Stimulated activated CD4-positive, alpha-beta T cell treated with anti-CD3 and anti-CD28 coated beads, Interleukin-15, amount 100 ng/mL, for 24 hours (primary cell): Measurements from ENCODE around the gene GAB3.
A peak's percentile ranks its signal among the peaks of the same experiment; 100 is the strongest.

Experiments used
- DNase-seq: peaks from one replicate; pipeline ENCODE4 v3.0.0-alpha.2; 2020

Gene GAB3, protein sequence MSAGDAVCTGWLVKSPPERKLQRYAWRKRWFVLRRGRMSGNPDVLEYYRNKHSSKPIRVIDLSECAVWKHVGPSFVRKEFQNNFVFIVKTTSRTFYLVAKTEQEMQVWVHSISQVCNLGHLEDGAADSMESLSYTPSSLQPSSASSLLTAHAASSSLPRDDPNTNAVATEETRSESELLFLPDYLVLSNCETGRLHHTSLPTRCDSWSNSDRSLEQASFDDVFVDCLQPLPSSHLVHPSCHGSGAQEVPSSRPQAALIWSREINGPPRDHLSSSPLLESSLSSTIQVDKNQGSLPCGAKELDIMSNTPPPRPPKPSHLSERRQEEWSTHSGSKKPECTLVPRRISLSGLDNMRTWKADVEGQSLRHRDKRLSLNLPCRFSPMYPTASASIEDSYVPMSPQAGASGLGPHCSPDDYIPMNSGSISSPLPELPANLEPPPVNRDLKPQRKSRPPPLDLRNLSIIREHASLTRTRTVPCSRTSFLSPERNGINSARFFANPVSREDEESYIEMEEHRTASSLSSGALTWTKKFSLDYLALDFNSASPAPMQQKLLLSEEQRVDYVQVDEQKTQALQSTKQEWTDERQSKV

GRCh38 chrX:154750301-154751202 is at the start of gene GAB3:
Gene GAB3 (minus strand): TSS chrX:154751077. CDS start chrX:154751025, 52 bp downstream.
- DNase-seq = peak; percentile 53

GRCh38 chrX:154799556-154800348 is 48.9 kb upstream of the GAB3 start:
- no peak for DNase-seq

GRCh38 chrX:154797006-154797405 is 46.1 kb upstream of the GAB3 start:
- no peak for DNase-seq

DNA sequence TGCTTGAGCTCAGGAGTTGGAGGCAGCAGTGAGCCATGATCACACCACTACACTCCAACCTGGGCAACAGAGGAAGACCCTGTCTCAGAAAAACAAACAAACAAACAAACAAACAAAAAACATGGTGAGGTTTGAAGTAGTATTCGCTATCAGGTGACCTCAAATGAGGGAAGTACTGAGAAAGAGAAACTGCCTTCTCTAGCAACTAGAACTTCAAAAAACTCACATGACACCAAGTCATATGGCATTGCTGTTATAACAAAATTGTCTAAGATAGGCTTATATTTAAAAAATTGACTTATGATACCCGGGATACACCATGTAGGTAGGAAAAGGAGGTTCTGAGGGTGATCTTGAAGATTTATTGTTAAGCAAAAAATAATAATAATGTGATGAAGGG is 44.1 kb upstream of the GAB3 start:
- no peak for DNase-seq

- DNase-seq = no peak
Measured at GRCh38 chrX:154793084-154793795, 42.4 kb upstream of the GAB3 start.

DNA sequence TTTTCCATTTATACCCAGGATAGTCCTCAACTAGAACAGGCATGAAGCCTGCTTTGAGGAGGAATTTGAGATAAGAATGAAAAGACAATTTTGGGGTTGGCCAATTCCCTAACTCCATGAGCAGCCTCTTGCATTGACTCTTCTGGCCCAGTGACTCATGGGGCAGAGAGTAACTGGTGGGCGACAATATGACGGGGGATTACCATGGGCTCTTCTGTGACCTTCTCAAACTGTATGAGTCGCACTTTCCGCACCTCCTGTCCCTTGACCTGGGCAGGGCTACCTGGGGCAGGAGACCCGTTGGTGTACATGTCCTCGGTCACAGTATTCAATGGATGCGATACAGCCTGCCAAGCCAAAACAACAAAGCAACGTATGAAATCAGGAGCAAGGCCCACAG is 41.1 kb upstream of the GAB3 start:
- no peak for DNase-seq

- no peak for DNase-seq
Measured at GRCh38 chrX:154791467-154791866, 40.6 kb upstream of the GAB3 start.

- DNase-seq = no peak
Measured at GRCh38 chrX:154785716-154786115, 34.8 kb upstream of the GAB3 start.

DNA sequence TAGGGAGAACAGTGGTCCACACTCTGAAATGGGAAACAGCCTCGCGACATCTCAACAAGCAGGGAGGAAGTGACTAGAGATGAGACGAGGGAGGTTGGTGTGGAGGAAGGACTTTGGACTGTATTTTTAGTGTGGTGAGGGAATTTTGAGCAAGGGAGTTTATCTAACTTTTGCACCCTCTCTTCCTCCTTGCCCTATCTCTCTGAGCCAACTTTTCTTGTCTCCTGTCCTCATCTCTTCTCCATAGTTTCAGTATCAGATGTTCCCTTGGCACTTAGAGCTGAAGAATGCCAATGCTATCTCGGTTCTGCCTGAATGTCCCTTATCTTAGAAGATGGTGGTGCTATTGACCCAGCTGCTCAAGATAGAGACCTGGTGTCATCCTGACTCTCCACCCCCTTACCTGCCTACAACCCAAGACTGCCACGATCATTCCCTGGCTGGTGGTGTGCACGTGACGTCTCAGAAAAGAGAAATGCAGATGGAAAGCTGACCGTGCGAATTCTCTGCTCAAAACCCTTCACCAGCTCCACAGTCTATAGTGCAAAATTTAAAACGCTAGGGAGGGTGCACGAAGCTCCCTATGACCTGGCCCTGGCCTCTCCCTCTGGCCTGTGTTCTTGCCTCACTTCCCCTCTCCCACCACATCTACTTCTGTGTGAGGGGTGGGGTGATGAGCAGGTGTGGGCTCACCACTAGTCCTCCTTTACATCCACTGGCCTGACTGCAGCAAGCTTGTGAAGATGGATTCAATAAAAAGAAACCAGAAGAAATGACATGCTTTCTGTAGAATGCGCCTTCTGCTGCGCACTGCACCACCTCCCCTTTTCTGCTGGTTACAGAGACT is 33.5 kb upstream of the GAB3 start:
- no peak for DNase-seq

- DNase-seq = no peak
Measured at GRCh38 chrX:154780968-154781367, 30.1 kb upstream of the GAB3 start.

DNA sequence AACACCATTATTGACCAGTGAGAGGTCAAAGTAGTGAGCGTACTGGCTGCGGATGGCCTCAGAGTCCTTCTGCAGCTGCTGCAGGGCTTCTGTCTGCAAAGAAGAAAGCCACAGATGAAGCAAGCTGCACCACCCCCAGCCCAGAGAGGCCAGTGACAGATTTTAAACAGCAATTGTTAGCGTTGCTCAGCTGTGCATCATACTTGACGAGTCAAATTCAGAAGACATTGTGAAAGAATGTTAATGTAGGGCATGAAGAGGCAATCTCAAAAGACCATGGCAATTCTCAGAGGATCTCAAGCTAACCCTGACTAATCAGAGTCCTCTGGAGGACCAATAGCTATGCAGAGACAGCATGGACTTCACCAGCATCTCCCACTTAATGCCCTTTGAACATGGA is 28.4 kb upstream of the GAB3 start:
- DNase-seq = no peak

- DNase-seq = no peak
Measured at GRCh38 chrX:154776753-154777152, 25.9 kb upstream of the GAB3 start.

DNA sequence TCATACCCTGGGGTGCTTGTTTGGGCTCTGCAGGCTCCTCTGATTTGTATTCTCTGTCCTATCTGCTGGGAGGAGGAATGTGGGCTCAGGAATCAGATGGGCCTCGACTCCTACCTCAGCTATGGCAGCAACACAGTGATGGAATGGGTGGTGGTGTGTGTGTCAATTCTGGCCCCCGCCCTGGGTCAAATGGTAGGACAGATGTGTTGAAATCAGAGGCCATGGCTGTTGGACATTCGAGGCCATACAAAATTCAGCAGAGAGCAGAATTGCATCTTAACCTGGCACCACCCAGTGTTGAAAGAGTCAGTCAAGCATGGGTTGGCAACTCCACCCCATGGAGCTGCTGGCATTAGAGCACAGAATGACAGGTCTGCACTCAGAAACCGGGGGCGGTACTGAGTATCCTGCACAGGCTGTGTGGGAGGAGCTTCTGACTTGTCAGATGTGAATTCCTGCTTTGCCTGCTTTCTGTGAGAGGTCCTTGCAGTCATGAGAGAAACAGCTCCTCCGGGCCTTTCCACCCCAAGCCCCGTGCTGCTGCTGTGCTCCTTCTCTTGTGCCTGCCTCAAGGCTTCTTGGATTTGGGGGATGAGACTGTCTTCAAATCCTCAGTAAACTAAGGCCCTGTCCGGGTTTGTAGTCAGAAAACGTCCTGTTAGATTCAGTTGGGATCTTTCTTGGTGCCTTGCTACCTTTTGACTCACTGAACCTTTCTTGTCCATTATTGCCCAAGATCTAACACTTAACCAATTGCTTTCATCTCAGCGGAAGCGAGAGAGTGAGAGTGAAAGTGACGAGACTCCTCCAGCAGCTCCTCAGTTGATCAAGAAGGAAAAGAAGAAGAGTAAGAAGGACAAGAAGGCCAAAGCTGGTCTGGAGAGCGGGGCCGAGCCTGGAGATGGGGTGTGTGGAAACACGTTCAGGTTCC is 24.8 kb upstream of the GAB3 start:
- DNase-seq = peak; percentile 51

GRCh38 chrX:154774622-154775021 is 23.7 kb upstream of the GAB3 start:
- DNase-seq = no peak

- DNase-seq = peak; percentile 97
Measured at GRCh38 chrX:154762537-154763296, 11.8 kb upstream of the GAB3 start, which contains the start of gene DKC1. Gene DKC1 (plus strand): TSS chrX:154762864. CDS start chrX:154762966, 102 bp downstream.

DNA sequence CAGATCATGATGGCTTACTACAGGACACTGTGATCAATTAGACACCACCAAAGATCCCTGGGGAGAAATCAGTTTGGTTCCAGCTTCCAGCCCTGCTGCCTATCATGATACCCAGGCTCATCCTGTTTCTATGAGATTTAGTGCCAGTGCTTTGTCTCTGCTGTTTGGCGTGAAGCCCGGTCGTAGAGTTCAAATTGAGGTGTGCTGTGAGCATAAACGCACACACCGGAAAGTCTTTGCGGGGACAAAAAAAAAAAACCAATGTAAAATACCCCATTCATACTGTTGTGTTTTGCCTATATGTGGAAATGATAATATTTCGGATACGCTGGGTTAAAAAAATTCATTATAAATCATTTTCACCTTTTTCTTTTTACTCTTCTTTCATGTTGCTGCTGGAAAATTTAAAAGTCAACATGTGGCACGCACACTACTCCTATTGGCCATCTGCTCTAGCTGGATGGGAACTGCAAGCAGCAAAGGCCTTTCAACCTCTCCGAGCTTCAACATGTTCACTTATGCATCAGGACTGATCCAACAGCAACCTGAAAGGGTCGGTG is 11.2 kb upstream of the GAB3 start:
- DNase-seq = no peak

DNA sequence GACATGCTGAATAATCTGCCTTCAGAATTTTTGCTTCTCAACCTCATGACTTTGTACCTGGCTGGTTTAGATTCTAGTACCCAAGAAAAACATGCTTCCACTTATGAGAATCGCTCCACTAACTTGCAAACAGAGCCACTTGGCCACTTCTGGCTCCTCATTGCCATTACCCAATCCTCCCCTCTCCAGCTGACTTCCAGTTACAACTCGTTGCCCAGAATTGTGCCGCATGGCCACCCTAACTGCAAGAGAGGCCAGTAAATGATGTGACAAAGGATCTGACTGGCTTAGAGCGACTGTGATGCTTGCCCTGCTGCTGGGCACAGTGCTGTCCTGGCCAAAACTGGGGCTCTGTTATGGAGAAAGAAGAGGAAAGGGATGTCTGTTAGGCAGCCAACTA is 7.8 kb upstream of the GAB3 start:
- DNase-seq = no peak

DNA sequence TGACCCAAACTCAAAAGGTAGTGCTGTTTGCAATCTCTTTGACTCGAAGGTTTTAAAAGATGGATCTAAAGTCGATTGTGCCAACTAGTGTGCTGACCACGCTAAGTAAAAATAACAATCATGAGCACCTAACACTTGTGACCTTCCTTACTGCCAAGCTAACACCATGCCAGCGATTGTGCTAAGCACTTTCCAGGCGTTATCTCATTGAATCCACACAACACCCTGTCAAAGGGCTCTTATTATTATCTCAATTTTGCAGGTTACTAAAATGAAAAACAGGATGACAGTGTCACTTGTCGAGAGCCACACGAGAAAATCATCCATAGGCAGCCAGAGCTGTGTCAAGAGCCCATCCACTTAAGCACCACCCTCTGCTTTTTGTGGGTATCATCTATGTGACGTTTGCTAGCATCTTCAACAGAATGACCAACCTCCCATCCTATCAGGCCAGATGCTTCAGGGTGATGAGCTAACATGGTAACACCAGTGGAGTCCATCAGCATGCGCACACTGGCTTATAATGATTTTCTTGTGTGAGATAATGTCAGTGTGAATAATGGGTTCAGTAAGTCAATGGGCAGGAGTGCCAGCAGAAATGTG is 893 bp upstream of the GAB3 start:
- no peak for DNase-seq
